OCI-LY3 (cell line): ENCODE measurements around the gene XXYLT1.

Source experiments
- H2AFZ ChIP-seq: fragments of 200-600, 300-600 bp; shearing (Covaris generic); 2 replicates; pipeline ENCODE4 v1.6.0; 2014; ENCODE audit warnings: antibody characterized with exemption, low read depth, low read length
- H3K27ac ChIP-seq: fragments of 200-600, 300-600 bp; sonication (generic); 2 replicates; pipeline ENCODE4 v1.5.1; 2014; ENCODE audit warnings: mild to moderate bottlenecking, low read length, moderate library complexity, mixed read lengths
- H3K27me3 ChIP-seq: fragments of 200-600, 300-600 bp; sonication (generic); 2 replicates; pipeline ENCODE4 v1.6.1; 2014; ENCODE audit warnings: low read depth, low read length, mixed read lengths
- H3K36me3 ChIP-seq: fragments of 200-600, 300-600 bp; sonication (generic); replicated peaks from 2 replicates; pipeline ENCODE3; 2014; ENCODE audit warnings: low read depth, low read length, mixed read lengths
- H3K4me1 ChIP-seq: fragments of 300-600, 200-600 bp; sonication (generic); 2 replicates; pipeline ENCODE4 v1.6.1; 2014; ENCODE audit warnings: low read length, mixed read lengths
- H3K4me2 ChIP-seq: fragments of 200-600, 300-600 bp; sonication (generic); 2 replicates; pipeline ENCODE4 v1.6.1; 2014; ENCODE audit warnings: low read length, mixed read lengths
- H3K4me3 ChIP-seq: fragments of 300-600, 200-600 bp; sonication (generic); 2 replicates; pipeline ENCODE4 v1.5.1; 2014; ENCODE audit warnings: antibody characterized with exemption, mild to moderate bottlenecking, low read length, moderate library complexity
- H3K79me2 ChIP-seq: fragments of 300-600, 200-600 bp; shearing (Covaris generic); 2 replicates; pipeline ENCODE4 v1.6.1; 2014; ENCODE audit warnings: mild to moderate bottlenecking, low read length, mixed read lengths
- H3K9ac ChIP-seq: fragments of 300-600, 200-600 bp; shearing (Covaris generic); 2 replicates; pipeline ENCODE4 v1.6.0; 2014; ENCODE audit warnings: mild to moderate bottlenecking, low read length, moderate library complexity
- H3K9me3 ChIP-seq: fragments of 200-600, 300-600 bp; shearing (Covaris generic); 2 replicates; pipeline ENCODE4 v1.6.1; 2014; ENCODE audit warnings: low read length, mixed read lengths; ENCODE audit not compliant: insufficient read depth
- H4K20me1 ChIP-seq: fragments of 200-600, 300-600 bp; sonication (generic); 2 replicates; pipeline ENCODE4 v1.6.1; 2016; ENCODE audit warnings: low read length, mixed read lengths; ENCODE audit not compliant: insufficient read depth
- CTCF ChIP-seq: fragments of 200-600, 300-600 bp; sonication (generic); IDR thresholded peaks from 2 replicates; pipeline ENCODE4 v1.5.1; 2014; ENCODE audit warnings: antibody characterized with exemption, low read length, low read depth
- EZH2phosphoT487 ChIP-seq: fragments of 200-600 bp; shearing (Covaris generic); IDR thresholded peaks from 2 replicates; pipeline ENCODE4 v1.6.1; 2018; ENCODE audit warnings: antibody characterized with exemption, mixed run types, low read depth

Gene XXYLT1

DNA sequence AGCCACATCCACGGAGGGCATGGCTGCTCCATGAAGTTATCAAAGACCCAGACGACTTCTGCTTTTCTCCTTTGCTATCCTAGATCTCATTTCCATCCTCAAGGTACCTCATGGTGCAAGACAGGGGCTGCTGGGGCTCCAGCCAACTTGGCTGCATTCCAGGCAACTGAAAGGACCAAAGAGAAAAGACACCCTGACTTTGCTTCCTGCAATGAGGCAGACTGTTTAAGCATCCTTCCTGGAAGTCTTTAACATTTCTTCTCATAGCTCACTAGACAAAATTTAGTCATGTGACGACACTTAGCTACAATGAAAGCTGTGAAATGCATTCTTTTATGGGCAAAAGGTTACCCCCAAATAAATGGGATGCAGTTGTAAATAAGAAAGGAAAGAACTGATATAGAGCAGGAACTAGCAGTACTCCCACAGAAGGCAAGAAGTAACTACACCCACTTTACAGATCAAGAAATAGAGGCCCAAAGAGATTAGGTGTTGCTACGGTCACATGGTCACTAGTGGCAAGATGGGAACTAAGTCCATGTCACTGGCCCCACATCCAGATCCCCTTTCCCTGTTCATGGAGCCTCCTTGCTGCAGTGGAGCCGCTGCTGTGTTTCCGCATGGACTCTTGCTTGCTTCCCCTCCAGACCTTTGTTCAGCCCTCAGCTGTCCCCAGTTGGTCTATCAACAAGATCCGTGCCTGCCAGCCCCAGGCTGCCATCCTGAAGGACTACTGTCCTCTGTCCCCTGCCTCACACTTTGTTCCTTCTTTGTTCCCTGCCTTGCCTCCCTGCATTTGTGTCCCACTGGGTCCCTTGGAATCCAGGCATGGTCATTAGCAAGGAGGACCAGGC, 107.0 kb downstream of the XXYLT1 start:
- Histone ChIP-seq H3K27ac (no peak overlapping the region), H3K36me3 (no peaks in the 10 kb centered on the region), H3K9ac (no peak overlapping the region), H3K9me3 (no peaks in the 10 kb centered on the region), H3K27me3 (no peaks in the 10 kb centered on the region), H3K4me2 (no peak overlapping the region), H3K4me3 (no peak overlapping the region), H4K20me1 (no peaks in the 10 kb centered on the region), H3K4me1 (peaks cover 39% of the 10 kb centered on the region), H2AFZ (no peak overlapping the region), H3K79me2 (no peaks in the 10 kb centered on the region)
- TF ChIP-seq CTCF: no peak
- no peak for TF ChIP-seq EZH2phosphoT487

DNA sequence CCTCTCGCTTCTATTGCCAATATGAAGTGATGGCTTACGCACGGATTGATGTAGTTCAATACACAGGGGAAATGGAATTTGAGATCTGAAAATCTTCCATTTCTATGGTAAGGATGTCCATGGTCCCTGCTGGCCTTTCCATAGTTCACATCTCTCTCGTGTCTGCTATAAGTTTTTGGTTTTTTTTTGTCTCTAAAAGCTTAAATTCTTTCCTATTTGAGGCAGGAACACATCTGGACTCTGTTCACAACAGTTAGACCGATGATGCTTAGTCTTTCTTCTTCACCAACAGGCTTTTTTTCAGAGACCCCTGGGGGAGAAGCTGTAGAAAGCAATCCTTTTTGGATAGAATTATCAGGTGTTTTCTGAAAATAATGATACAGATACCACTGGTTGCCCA, 108.1 kb downstream of the XXYLT1 start:
- Histone ChIP-seq H3K9me3 (no peaks in the 10 kb centered on the region), H3K4me3 (no peak overlapping the region), H4K20me1 (no peaks in the 10 kb centered on the region), H3K36me3 (no peaks in the 10 kb centered on the region), H3K27ac (no peak overlapping the region), H2AFZ (peak overlapping the region; percentile 73), H3K27me3 (no peaks in the 10 kb centered on the region), H3K4me2 (peak overlapping the region; percentile 22; the same call in 1 of the 2 replicates), H3K4me1 (peaks cover 39% of the 10 kb centered on the region), H3K9ac (no peak overlapping the region), H3K79me2 (no peaks in the 10 kb centered on the region)
- no peak for TF ChIP-seq CTCF
- TF ChIP-seq EZH2phosphoT487: no peak

DNA sequence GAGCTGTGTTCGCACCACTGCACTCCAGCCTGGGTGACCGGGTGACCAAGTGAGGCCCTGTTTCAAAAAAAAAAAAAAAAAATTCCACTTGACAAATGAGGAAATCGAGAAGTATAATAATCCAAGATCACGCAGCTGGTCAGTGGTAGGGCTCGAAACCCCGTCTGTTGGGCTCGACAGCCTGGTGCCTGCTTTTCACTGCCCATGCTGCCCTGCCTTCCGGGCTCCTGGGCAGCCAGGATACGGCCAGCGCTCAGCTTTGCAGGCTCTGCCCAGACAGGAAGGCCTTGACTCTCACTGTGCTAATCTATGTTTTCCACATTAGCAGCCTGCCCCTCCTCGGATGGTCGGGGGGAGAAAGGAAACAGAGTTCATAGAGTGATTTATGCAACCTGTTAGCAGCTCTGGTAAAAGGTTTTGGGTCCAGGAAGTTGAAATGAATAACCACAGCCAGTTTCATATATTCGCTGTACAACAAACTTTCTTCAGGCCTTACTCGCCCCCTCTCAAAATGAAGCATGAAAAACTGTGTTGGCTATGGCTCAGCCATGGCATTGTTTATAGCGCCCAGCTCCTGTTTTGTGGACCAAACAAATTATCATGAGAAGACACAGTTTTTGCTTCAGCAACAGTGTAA, 108.8 kb downstream of the XXYLT1 start:
- Histone ChIP-seq H3K4me3 (no peak overlapping the region), H3K9ac (peak overlapping the region; percentile 14; the same call in 1 of the 2 replicates), H3K27me3 (no peaks in the 10 kb centered on the region), H3K4me1 (peaks cover 43% of the 10 kb centered on the region), H3K4me2 (peak overlapping the region; percentile 22), H3K36me3 (no peaks in the 10 kb centered on the region), H2AFZ (peak overlapping the region; percentile 73), H3K9me3 (no peaks in the 10 kb centered on the region), H4K20me1 (no peaks in the 10 kb centered on the region), H3K27ac (peak overlapping the region; percentile 9), H3K79me2 (no peaks in the 10 kb centered on the region)
- TF ChIP-seq CTCF (no peak), EZH2phosphoT487 (no peak)

DNA sequence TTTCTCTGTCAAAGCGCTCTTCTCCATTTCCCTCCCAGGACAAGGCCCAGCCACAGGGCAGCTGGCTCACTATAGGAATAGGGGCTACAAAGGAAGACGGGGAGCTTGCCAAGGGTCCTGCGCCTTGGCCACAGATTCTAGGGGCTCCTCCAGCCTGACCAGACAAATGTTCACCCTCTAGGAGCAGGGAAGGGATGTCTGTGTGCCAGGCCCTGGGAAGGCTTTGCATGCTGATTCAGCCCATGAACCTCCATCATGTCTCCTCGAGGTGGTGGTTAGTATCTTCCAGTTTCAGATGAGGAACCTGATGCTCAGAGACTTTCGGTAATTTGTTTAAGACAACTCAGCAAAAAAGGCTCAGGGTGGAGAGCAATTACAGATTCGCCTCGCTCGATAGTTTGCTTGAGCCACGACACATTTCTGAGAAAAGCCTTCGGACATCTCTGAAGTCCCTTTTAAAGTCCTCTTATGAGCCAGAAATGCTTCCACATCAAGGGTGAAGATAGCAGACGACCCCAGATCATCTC, 110.0 kb downstream of the XXYLT1 start:
- no peaks in the 10 kb centered on the region for H3K9me3 ChIP-seq
- H3K27ac ChIP-seq: no peak overlapping the region
- H3K9ac ChIP-seq: no peak overlapping the region

More for the DNA sequence above, 110.0 kb downstream of the XXYLT1 start:
- H4K20me1 ChIP-seq: no peaks in the 10 kb centered on the region
- H3K36me3 ChIP-seq: no peaks in the 10 kb centered on the region
- no peak overlapping the region for H2AFZ ChIP-seq
- H3K4me2 ChIP-seq: peak overlapping the region; percentile 24
- no peak for TF ChIP-seq CTCF
- no peak for TF ChIP-seq EZH2phosphoT487
- H3K4me3 ChIP-seq: no peak overlapping the region
- no peaks in the 10 kb centered on the region for H3K27me3 ChIP-seq
- H3K4me1 ChIP-seq: peaks cover 39% of the 10 kb centered on the region
- H3K79me2 ChIP-seq: no peaks in the 10 kb centered on the region
